DOHH2 (cell line): ENCODE results near the gene SERTAD2.

Experiments used
- H3F3A ChIP-seq: fragments of 200-600 bp; sonication (generic), shearing (Covaris generic); 2 replicates; pipeline ENCODE4 v1.6.0; 2016; ENCODE audit warnings: antibody characterized with exemption, mild to moderate bottlenecking; ENCODE audit not compliant: control insufficient read depth, insufficient read depth
- H3K27ac ChIP-seq: fragments of 200-600 bp; sonication (generic); 2 replicates; pipeline ENCODE4 v1.5.1; 2014; ENCODE audit warnings: low read depth, mild to moderate bottlenecking, low read length, moderate library complexity
- H3K27me3 ChIP-seq: fragments of 200-600 bp; sonication (generic); 2 replicates; pipeline ENCODE4 v1.6.1; 2014; ENCODE audit warnings: mild to moderate bottlenecking, low read length, mixed read lengths; ENCODE audit not compliant: control insufficient read depth
- H3K36me3 ChIP-seq: fragments of 200-600 bp; sonication (generic); 2 replicates; pipeline ENCODE4 v1.6.1; 2014; ENCODE audit warnings: mild to moderate bottlenecking, low read length, moderate library complexity, mixed read lengths; ENCODE audit not compliant: control insufficient read depth
- H3K4me1 ChIP-seq: fragments of 200-600 bp; sonication (generic); 2 replicates; pipeline ENCODE4 v1.6.1; 2014; ENCODE audit warnings: mild to moderate bottlenecking, low read length, mixed read lengths; ENCODE audit not compliant: control insufficient read depth
- H3K4me2 ChIP-seq: fragments of 200-600 bp; sonication (generic); 2 replicates; pipeline ENCODE4 v1.6.0; 2014; ENCODE audit warnings: mild to moderate bottlenecking, low read length, moderate library complexity
- H3K4me3 ChIP-seq: fragments of 200-600 bp; sonication (generic); 2 replicates; pipeline ENCODE4 v1.5.1; 2014; ENCODE audit warnings: mild to moderate bottlenecking, low read length, mixed read lengths
- H3K79me2 ChIP-seq: fragments of 200-600 bp; sonication (generic); 2 replicates; pipeline ENCODE4 v1.6.1; 2014; ENCODE audit warnings: mild to moderate bottlenecking, low read length, mixed read lengths; ENCODE audit not compliant: control insufficient read depth
- H3K9me2 ChIP-seq: fragments of 200-600 bp; sonication (generic); replicated peaks from 2 replicates; pipeline ENCODE4 v1.6.1; 2014; ENCODE audit warnings: mild to moderate bottlenecking, low read length, mixed read lengths; ENCODE audit not compliant: control insufficient read depth
- H3K9me3 ChIP-seq: fragments of 200-600 bp; sonication (generic); 2 replicates; pipeline ENCODE4 v1.6.1; 2014; ENCODE audit warnings: antibody characterized with exemption, low read length, mixed read lengths; ENCODE audit not compliant: control insufficient read depth, insufficient read depth
- H4K20me1 ChIP-seq: fragments of 200-600 bp; sonication (generic); 2 replicates; pipeline ENCODE4 v1.6.0; 2014; ENCODE audit warnings: low read depth, mild to moderate bottlenecking, antibody characterized with exemption, low read length, moderate library complexity; ENCODE audit not compliant: control insufficient read depth, insufficient read depth
- EZH2phosphoT487 ChIP-seq: fragments of 200-600 bp; sonication (generic); IDR thresholded peaks from 2 replicates; pipeline ENCODE4 v1.6.1; 2017; ENCODE audit warnings: borderline replicate concordance, mild to moderate bottlenecking, antibody characterized with exemption, low read length, moderate library complexity, mixed read lengths
- TF ChIP-seq, protein P1 (sequence below): fragments of 200-600 bp; sonication (generic); IDR thresholded peaks from one replicate; pipeline ENCODE4 v1.5.1; 2014; ENCODE audit warnings: antibody characterized with exemption, mild to moderate bottlenecking, low read depth, low read length; ENCODE audit not compliant: poor library complexity, severe bottlenecking

SERTAD2 gene

DNA sequence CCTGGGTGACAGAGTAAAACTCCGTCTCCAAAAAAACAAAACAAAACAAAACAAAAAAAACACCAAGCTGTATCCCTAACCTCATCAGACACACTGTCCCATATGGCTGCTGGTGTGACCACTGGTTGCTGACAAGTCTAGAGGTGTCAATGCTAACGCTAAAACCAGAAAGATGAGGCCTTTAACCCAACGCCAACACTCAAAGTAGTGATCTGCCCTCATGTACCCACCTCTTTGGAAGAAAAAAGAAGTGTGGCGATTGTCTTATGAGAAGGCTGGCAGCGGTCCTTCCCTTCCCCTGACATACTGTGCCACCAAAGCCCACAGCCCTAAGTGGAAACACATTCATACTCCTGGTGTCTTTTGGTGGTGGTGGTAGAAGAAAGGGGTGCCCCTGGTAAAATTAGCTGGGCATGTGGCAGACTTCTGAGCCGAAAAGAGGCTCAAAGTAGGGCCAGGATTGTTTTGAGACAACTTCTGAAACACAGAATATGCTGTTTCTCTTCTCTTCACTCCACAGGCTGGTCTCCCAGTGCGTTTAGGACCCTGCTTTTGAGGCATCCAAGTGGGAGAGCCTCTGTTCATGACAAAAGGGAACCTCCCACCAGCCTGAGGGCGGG, 9.8 kb downstream of the SERTAD2 start:
- H4K20me1 ChIP-seq = 0 out of 2 replicates have a peak, but pooled peaks cover 4% of the 10 kb centered on the region
- H3K4me3 ChIP-seq = peak overlapping the region; percentile 74
- no peaks in the 10 kb centered on the region for H3K9me2 ChIP-seq
- H3K4me1 ChIP-seq = peaks cover 98% of the 10 kb centered on the region
- no peak for TF ChIP-seq EZH2phosphoT487
- TF ChIP-seq, protein P1, sequence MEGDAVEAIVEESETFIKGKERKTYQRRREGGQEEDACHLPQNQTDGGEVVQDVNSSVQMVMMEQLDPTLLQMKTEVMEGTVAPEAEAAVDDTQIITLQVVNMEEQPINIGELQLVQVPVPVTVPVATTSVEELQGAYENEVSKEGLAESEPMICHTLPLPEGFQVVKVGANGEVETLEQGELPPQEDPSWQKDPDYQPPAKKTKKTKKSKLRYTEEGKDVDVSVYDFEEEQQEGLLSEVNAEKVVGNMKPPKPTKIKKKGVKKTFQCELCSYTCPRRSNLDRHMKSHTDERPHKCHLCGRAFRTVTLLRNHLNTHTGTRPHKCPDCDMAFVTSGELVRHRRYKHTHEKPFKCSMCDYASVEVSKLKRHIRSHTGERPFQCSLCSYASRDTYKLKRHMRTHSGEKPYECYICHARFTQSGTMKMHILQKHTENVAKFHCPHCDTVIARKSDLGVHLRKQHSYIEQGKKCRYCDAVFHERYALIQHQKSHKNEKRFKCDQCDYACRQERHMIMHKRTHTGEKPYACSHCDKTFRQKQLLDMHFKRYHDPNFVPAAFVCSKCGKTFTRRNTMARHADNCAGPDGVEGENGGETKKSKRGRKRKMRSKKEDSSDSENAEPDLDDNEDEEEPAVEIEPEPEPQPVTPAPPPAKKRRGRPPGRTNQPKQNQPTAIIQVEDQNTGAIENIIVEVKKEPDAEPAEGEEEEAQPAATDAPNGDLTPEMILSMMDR = no peak
- peaks cover 52% of the 10 kb centered on the region for H3F3A ChIP-seq
- H3K4me2 ChIP-seq = peak overlapping the region; percentile 84
- no peaks in the 10 kb centered on the region for H3K27me3 ChIP-seq
- H3K9me3 ChIP-seq = no peaks in the 10 kb centered on the region
- peak overlapping the region; percentile 82 for H3K27ac ChIP-seq
- H3K79me2 ChIP-seq = peaks cover 100% of the 10 kb centered on the region
- peaks cover 10% of the 10 kb centered on the region for H3K36me3 ChIP-seq

DNA sequence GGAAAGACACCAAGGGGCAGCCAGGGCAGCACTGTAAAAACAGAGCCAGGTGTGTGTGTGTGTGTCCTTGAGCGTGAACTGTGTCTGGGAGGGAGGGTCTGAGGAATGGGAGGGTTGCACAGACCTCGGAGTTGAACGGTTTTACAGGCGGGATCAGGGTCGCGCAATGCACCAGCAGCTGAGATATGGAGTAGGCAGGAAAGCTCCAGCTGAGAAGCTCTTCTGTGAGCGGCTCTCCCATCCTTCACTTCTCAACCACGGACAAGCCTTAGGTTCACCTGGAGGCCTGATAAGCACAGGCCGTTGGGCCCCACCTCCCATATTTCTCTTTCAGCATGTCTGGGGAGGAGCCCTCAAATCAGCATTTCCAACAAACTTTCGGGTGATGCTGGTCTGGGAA, 12.1 kb downstream of the SERTAD2 start:
- H3K4me1 ChIP-seq = peaks cover 100% of the 10 kb centered on the region
- H4K20me1 ChIP-seq = 0 out of 2 replicates have a peak, but pooled peaks cover 9% of the 10 kb centered on the region
- peak overlapping the region; percentile 82 for H3K27ac ChIP-seq
- H3K4me3 ChIP-seq = peak overlapping the region; percentile 26
- peaks cover 100% of the 10 kb centered on the region for H3K79me2 ChIP-seq
- H3F3A ChIP-seq = peaks cover 46% of the 10 kb centered on the region
- no peak for TF ChIP-seq EZH2phosphoT487
- TF ChIP-seq, protein P1 = no peak
- H3K36me3 ChIP-seq = peaks cover 28% of the 10 kb centered on the region
- peak overlapping the region; percentile 84 for H3K4me2 ChIP-seq
- no peaks in the 10 kb centered on the region for H3K27me3 ChIP-seq
- H3K9me2 ChIP-seq = no peaks in the 10 kb centered on the region
- no peaks in the 10 kb centered on the region for H3K9me3 ChIP-seq

DNA sequence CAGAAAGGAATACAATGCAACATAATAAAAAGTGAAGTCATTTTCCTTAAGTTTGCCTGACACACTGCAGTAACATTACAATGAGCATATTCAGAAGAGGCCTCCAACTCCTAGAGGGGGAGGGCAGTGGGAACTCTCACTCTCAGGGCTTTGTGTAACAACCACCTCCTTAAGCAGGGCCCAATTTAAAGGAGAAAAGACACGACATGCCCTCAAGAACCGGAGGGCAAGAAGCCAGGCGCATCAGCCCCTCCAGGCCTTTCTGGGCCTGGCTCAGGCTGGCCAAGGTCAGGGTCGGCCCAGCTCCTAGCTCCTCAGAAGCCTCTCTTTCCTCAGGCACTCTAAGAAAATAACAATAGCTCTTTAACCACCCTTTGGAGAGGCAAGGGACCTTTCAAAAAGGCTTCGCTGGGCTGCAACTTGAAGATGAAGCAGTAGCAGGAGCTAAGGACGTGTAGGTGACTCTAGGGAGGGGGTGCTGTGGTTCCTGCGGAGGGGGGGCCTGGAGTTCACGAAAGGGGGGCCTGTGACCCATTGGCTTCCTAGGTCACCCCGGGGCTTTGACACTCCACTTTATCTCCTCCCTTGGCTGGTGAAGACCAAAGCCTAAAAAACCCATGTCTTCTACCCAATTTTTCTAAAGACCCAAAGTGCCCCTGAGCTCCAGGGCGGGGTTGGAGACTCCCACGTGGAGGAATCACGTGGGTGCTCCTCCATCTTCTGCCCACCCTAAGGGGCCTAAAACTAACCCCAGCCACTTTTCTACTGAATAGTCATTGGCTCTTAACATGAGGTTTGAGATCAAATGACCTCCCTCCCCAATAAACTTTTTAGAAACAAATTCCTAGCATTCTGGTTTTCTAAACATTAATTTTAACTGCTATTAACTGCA, 13.3 kb downstream of the SERTAD2 start:
- peak overlapping the region; percentile 84 for H3K4me2 ChIP-seq
- peaks cover 98% of the 10 kb centered on the region for H3K4me1 ChIP-seq
- TF ChIP-seq, protein P1 = no peak
- no peak for TF ChIP-seq EZH2phosphoT487
- no peaks in the 10 kb centered on the region for H3K27me3 ChIP-seq
- H3K79me2 ChIP-seq = peaks cover 100% of the 10 kb centered on the region
- no peaks in the 10 kb centered on the region for H3K9me3 ChIP-seq
- H3K36me3 ChIP-seq = peaks cover 40% of the 10 kb centered on the region
- H4K20me1 ChIP-seq = peaks cover 12% of the 10 kb centered on the region
- no peaks in the 10 kb centered on the region for H3K9me2 ChIP-seq
- H3K27ac ChIP-seq = peak overlapping the region; percentile 76
- H3F3A ChIP-seq = peaks cover 38% of the 10 kb centered on the region
- peak overlapping the region; percentile 47 for H3K4me3 ChIP-seq
